GM19468 (cell line): Measurements from ENCODE around the gene CRYBG1.

Experiments
- ATAC-seq: cut with Tn5 transposase; IDR thresholded peaks from one replicate; pipeline ENCODE4 v1.9.1; 2021; ENCODE audit warnings: mild to moderate bottlenecking, moderate library complexity, moderate number of reproducible peaks; ENCODE audit not compliant: unreplicated experiment; ENCODE audit errors: extremely low read depth

CRYBG1 gene

DNA sequence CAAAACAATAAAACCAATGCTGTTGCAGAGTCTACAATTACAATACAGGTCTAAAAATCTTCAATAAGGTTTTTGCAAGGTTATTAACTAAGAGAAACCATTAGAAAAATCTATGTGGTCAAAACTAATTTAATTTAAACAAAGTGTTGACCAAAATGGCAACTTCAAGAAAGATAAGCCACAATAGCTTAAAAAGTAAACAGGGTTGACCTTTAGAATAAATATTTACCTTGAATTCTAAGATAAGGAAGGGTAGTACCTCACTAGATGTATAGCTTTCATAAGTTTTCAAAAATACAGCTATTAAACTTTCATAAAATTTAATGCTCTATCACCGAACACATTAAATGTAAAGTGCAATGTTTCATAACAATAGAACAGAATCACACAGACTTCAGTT lies 257.3 kb downstream of the CRYBG1 start:
- no peak for ATAC-seq

GRCh38 chr6:106618324-106618723 lies 257.8 kb downstream of the CRYBG1 start:
- no peak for ATAC-seq

GRCh38 chr6:106619223-106619622 lies 258.7 kb downstream of the CRYBG1 start:
- no peak for ATAC-seq

GRCh38 chr6:106620931-106621672 lies 260.6 kb downstream of the CRYBG1 start:
- ATAC-seq: no peak
